Osteocyte (in vitro differentiated cells): ENCODE data around the gene LOXHD1. TPM values are rescaled to one million over a fixed set of nuclear protein-coding genes. Genes with fewer than 3 reads are reported as not detected.

Experiments
- DNase-seq: peaks from one replicate; pipeline ENCODE4 v3.0.0; 2021; ENCODE audit warnings: mixed read lengths; ENCODE audit not compliant: unreplicated experiment; ENCODE audit errors: extremely low spot score
- H3K27ac Mint-ChIP-seq: one replicate; pipeline ENCODE4 v1.8.0; 2021; ENCODE audit warnings: mild to moderate bottlenecking, mixed read lengths; ENCODE audit not compliant: unreplicated experiment
- H3K27me3 Mint-ChIP-seq: one replicate; pipeline ENCODE4 v1.8.0; 2021; ENCODE audit warnings: mixed read lengths; ENCODE audit not compliant: unreplicated experiment
- H3K36me3 Mint-ChIP-seq: one replicate; pipeline ENCODE4 v1.8.0; 2021; ENCODE audit warnings: mixed read lengths; ENCODE audit not compliant: unreplicated experiment
- H3K4me1 Mint-ChIP-seq: one replicate; pipeline ENCODE4 v1.8.0; 2021; ENCODE audit warnings: mixed read lengths; ENCODE audit not compliant: unreplicated experiment
- H3K4me3 Mint-ChIP-seq: one replicate; pipeline ENCODE4 v1.8.0; 2021; ENCODE audit warnings: mild to moderate bottlenecking, moderate library complexity, mixed read lengths; ENCODE audit not compliant: unreplicated experiment
- H3K9me3 Mint-ChIP-seq: one replicate; pipeline ENCODE4 v1.8.0; 2021; ENCODE audit warnings: mixed read lengths; ENCODE audit not compliant: unreplicated experiment
- total RNA-seq: library from RNA; stranded (reverse); gene quantifications from 2 replicates; pipeline ENCODE4 v1.2.1, GENCODE V29; 2021
- TF ChIP-seq, protein P1 (sequence below): fragments of 200-600 bp; sonication (generic); IDR thresholded peaks from 2 replicates; pipeline ENCODE4 v1.5.0; 2021; ENCODE audit warnings: antibody characterized with exemption, mild to moderate bottlenecking, moderate library complexity

LOXHD1 gene
- total RNA-seq, 1 donor from 2014 or later: not detected

DNA sequence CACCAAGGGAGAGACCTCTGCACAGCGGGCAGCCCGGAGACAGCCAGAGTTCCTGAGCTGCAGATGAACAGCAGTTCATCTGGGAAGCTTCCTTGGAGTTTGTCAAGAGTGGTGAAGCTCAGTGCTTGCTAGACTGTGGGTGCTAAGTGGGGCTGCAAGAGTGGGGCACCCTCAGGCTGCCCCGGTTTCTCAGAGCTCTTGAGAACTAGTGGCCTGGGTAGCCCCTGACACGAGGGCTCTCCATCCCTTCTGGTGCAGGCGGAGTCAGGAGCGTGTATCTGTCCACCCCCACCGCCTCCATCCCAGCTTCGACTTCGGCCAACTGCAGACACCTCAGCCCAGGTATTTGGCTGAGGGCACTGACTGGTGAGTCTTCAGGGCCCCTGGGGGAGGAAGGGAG lies 222.0 kb downstream of the LOXHD1 start:
- H3K4me3 Mint-ChIP-seq: no peak overlapping the region
- H3K27ac Mint-ChIP-seq: no peak overlapping the region
- no peaks in the 10 kb centered on the region for H3K4me1 Mint-ChIP-seq
- peaks cover 25% of the 10 kb centered on the region for H3K27me3 Mint-ChIP-seq
- no peak for DNase-seq
- no peaks in the 10 kb centered on the region for H3K9me3 Mint-ChIP-seq
- H3K36me3 Mint-ChIP-seq: no peaks in the 10 kb centered on the region
- TF ChIP-seq, protein P1, sequence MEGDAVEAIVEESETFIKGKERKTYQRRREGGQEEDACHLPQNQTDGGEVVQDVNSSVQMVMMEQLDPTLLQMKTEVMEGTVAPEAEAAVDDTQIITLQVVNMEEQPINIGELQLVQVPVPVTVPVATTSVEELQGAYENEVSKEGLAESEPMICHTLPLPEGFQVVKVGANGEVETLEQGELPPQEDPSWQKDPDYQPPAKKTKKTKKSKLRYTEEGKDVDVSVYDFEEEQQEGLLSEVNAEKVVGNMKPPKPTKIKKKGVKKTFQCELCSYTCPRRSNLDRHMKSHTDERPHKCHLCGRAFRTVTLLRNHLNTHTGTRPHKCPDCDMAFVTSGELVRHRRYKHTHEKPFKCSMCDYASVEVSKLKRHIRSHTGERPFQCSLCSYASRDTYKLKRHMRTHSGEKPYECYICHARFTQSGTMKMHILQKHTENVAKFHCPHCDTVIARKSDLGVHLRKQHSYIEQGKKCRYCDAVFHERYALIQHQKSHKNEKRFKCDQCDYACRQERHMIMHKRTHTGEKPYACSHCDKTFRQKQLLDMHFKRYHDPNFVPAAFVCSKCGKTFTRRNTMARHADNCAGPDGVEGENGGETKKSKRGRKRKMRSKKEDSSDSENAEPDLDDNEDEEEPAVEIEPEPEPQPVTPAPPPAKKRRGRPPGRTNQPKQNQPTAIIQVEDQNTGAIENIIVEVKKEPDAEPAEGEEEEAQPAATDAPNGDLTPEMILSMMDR: no peak

DNA sequence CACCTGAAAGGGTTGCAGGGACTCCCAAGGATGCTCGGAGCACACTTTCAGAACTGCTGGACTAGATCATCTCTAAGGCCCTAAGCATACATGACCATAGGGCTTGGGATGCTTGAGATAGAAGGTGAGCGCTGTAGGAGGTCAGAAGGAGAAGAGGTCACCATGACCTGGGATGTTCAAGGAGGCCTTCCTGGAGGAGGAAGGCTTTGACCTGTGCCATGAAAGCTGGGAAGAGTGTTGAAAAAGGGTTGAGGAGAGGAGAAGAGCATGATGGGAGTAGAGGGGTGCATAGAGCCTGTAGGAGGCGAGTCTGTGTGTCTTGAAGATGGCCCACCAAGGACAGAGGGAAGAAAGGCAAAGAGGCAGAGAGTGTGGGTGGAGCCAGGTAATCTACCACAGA lies 222.4 kb downstream of the LOXHD1 start:
- no peak overlapping the region for H3K4me3 Mint-ChIP-seq
- no peak overlapping the region for H3K27ac Mint-ChIP-seq

DNA sequence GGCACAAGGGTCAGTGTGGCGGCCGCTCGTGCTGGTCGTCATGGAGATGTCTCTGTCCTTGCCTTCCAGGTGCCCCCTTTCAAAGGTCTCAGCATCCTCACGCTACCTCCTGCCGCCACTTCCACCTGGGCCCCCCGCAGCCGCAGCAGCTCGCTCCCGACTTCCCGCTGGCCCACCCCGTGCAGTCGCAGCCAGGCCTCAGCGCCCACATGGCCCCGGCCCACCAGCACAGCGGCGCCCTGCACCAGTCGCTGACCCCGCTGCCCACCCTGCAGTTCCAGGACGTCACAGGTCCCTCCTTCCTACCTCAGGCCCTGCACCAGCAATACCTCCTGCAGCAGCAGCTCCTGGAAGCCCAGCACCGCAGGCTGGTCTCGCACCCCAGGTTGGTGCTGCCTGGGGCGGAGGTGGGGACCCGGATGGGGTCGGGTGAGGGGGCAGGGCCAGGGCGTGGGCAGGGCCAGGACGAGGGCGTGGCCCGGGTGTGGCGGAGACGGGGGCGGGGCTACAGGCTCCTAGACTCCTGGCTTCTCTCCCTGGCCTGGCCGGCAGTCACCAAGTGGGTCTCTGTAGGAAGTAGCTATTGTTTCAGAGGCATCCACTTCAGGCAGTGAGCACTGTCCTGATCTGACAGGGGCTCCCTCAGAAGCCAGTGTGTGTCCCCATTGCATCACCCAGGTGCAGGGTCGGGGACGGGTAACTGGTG lies 223.7 kb downstream of the LOXHD1 start:
- Mint-ChIP-seq H3K36me3 (no peaks in the 10 kb centered on the region), H3K4me3 (no peak overlapping the region), H3K9me3 (no peaks in the 10 kb centered on the region), H3K4me1 (no peaks in the 10 kb centered on the region), H3K27me3 (peaks cover 37% of the 10 kb centered on the region), H3K27ac (no peak overlapping the region)
- TF ChIP-seq, protein P1: no peak
- DNase-seq: no peak

More for the DNA sequence above, 222.4 kb downstream of the LOXHD1 start:
- Mint-ChIP-seq H3K36me3 (no peaks in the 10 kb centered on the region), H3K27me3 (peaks cover 29% of the 10 kb centered on the region), H3K4me1 (no peaks in the 10 kb centered on the region), H3K9me3 (no peaks in the 10 kb centered on the region)
- no peak for DNase-seq
- TF ChIP-seq, protein P1: no peak

DNA sequence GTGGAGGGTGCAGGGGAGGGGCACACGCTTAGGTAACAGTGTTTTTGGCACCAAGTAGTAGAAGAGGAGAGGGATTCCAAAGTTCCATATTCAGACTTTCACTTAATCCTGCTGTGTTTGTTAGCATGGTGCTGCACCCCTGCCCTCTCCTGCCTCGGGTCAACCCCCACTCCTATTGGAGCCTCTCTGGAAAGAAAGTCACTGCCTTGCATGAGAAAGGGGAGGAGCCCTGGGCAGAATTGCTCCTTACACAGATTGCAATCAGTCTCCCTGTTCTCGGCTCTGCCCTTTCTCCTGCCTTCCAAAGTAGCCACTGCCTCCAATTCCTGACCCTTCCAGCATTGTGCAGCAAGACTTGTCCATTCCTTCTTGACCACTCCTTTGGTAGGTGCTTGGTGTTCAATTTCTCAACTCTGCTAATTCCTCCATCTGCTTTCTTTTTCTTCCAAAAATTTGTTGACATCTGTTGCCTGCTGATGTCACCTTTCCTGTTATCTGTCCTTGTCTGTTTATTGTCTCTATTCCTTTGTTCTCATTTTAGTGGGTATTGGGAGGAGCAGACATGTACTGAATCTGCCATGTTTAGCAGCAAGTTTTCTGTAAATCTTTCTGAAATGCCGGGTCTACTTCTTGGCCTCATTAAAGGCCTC lies 225.4 kb downstream of the LOXHD1 start:
- Mint-ChIP-seq H3K27me3 (peaks cover 40% of the 10 kb centered on the region), H3K4me3 (no peak overlapping the region), H3K36me3 (no peaks in the 10 kb centered on the region), H3K4me1 (no peaks in the 10 kb centered on the region), H3K9me3 (no peaks in the 10 kb centered on the region), H3K27ac (no peak overlapping the region)
- TF ChIP-seq, protein P1: no peak
- DNase-seq: no peak

DNA sequence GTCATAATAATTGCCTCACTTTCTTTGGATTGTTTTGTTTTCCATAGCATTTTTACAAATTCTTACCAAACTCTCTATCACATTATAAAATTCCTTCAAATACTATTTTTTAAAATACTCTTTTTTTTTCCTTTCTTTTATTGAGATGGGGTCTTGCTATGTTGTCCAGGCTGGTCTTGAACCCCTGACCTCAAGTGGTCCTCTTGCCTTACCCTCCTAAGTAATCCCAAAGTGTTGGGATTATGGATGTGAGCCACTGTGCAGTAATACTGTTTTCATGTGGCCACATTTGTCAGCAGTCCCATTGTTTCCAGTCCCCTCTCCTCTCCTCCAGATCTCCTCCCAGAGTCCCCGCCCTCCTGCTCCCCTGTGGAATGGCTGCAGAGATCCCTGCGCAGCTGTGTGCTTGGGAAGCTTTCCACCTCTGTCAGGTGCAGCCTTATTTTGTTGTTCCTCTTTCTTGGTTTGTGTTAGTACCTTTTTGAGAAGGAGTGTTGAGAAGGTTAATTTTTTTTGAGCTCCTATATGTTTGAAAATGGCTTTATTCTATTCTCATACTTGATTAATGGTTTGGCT lies 227.3 kb downstream of the LOXHD1 start:
- Mint-ChIP-seq H3K4me3 (no peak overlapping the region), H3K36me3 (no peaks in the 10 kb centered on the region), H3K4me1 (no peaks in the 10 kb centered on the region), H3K27me3 (peaks cover 47% of the 10 kb centered on the region), H3K9me3 (no peaks in the 10 kb centered on the region), H3K27ac (no peak overlapping the region)
- TF ChIP-seq, protein P1: no peak
- no peak for DNase-seq
